Activated T-cell treated with anti-CD3 and anti-CD28 coated beads for 4 hours (primary cell): ENCODE results near the gene GARIN5B.
A peak's percentile ranks its signal among the peaks of the same experiment; 100 is the strongest.

ENCODE experiments used
- DNase-seq: peaks from one replicate; pipeline ENCODE4 v3.0.0-alpha.2; 2020

GARIN5B gene

DNA sequence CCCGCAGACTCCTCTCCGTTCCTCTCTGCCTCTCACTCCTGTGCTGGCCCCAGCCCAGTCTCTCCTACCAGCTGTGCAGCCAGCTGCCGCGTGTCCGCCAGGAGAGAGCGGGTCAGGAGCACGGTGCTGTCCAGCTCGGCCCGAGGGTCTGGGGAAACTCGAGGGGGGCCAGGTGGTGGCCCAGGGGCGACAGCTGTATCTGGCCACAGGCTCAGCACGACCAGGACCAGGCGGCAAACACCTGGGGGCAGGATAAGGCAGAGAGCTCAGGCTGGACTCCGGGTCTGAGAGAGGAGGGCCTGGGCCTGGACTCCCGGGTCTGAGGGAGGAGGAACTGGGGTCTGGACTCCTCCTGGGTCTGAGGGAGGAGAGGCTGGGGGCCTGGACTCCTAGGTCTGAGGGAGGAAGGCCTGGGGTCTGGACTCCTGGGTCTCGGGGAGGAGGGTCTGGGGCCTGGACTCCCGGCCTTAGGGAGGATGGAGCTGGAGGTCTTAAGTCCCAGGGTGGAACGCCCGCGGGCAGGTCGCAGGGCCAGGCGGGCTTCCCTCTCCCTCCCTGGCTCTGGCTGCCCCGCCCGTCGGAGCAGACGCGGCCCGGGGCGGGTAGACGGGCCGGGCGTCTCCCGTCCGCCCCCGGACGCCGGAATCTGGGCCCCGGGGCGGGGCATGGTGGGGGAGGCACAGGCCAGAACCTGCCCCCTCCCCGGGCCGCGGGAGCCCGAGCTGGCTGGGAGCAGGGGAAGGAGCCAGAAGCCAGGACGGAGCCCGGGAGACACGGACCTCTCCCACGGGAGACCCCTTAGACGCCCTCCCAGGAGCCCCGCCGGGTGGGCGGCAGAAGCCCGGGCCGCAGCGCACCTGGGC lies 5.9 kb upstream of the GARIN5B start:
- DNase-seq = no peak

- no peak for DNase-seq
Measured at GRCh38 chr19:55368106-55368505, 5.0 kb upstream of the GARIN5B start.

DNA sequence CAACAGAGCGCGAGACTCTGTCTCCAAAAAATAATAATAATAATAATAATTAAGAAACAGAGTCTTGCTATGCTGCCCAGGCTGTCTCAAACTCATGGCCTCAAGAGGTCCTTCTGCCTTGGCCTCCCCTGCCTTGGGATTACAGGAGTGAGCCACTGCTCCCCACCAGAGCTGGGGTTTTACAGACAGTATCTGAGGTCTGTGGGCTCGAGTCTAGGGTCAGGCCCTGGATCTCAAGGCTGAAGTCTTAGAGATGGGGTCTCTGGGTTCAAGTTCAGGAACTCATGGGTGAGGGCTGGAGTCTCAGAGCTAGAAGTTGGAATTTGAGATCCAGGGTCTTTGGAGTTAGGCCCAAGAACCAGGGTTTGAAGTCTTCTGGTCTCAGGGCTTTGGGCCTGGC lies 3.7 kb upstream of the GARIN5B start:
- no peak for DNase-seq

DNA sequence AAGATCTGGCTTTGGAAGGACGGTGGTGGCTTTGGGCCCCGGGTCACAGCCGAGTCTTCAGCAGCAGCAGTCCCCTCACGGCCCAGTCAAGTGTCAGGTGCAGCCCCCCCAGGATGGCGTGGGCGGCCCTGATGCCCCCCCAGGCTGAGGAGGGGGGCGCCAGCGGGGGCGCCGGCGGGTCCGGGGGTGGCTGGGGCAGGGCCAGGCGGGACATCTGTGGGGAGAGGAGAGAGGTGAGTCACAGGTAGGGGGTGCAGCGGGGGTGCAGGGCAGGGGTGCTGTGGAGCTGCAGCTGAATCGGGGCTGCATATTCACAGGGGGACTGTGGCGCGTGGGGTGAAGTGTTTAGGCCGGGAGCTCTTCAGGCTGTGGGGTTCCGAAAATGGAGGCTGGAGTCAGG lies 2.9 kb upstream of the GARIN5B start:
- DNase-seq = no peak

DNA sequence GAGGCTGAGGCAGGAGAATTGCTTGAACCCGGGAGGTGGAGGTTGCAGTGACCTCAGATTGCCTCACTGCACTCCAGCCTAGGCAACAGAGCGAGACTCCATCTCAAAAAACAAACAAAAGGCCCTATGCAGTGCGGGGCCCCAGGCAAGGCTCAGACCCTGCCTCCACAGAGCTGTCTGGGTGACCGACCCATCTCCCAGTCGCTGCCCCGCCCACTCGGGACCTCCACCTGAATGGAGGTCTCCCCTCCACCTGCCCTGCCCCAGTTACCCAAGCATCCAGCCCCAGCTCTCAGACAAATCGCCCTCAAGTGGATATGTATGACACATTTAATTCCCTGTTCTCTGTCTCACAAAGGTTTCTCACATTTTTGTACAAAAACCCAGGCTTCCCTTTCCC lies 2.2 kb upstream of the GARIN5B start:
- DNase-seq = no peak

- no peak for DNase-seq
Measured at GRCh38 chr19:55362174-55362989, 678 bp downstream of the GARIN5B start.

DNA sequence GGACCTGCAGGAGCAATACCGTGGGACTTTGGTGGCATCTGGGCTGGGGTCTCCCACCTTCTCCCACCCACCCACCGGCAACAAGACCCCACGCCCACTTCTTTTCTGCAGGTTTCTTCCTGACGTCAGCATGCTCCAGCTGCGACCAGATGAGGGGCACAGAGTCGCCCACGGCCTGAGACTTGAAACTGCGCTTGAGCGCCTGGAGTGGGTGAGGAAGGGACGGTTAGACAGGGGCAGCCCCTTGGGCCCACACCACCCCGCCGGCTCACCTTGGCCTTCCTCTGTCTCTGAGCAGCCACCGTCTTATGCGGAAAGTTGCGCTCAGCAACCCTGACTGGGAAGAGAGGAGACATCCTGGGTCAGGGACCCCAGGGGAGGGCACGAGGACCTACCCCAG lies 2.2 kb downstream of the GARIN5B start:
- DNase-seq = no peak

DNA sequence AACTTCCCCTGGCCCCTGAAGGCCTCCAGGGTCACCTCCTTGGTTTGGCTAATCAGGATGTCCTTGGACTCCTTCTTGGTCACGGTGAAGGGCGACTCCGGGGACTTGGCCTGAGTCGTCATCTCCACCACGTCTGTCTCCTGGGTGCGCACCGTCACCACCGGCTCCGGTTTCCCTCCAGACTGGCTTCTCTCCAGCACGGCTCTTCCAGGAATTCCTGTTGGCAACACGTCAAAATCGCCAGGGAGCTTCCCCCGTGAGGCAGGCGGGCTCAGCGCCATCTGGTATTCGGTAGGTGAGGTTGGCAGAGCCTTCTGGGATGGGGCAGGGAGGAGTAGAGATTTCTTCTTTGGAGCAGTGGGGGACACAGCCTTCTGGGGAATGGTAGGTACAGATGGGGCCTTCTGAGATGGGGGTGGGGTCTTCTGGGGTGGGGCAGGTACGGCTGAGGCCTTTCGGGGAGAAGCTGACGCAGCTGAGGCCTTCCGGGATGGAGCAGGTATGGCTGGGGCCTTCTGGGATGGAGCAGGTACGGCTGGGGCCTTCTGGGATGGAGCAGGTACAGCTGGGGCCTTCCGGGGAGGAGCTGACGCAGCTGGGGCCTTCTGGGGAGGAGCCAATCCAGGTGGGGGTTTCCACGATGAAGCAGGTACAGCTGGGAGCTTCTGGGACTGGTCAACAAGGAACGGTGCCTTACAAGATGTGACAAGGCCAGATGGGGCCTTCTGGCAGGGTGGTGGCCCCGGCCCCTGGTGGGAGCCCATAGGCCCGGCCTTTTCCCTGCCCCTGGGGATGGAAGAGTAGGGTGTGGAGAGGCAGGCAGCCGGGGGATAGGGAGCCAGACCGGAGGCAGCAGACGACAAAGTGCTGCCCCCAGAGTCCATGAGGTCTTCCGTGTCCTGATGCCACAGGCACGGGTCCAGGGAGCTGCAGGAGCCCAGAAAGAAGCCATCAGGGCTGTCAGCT lies 3.8 kb downstream of the GARIN5B start:
- no peak for DNase-seq

DNA sequence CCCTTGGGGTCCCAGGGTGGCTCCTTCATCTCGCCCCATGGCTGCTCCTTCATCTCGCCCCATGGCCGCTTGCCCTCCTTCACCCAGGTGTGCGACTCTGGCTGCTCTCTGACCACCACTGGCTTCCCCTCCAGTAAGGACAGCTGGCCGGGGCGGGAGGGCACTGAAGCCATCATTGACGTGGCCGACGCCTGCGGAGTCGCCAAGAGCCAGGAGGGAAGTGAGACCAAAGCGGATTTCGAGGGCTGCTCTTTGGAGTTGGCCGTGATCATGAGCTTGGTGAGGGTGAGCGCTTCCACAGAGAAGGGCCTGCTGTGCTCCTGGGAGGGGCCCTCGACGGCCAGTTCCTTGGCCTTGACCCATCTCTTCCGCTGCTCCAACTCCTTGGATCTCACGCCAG lies 4.6 kb downstream of the GARIN5B start:
- no peak for DNase-seq

DNA sequence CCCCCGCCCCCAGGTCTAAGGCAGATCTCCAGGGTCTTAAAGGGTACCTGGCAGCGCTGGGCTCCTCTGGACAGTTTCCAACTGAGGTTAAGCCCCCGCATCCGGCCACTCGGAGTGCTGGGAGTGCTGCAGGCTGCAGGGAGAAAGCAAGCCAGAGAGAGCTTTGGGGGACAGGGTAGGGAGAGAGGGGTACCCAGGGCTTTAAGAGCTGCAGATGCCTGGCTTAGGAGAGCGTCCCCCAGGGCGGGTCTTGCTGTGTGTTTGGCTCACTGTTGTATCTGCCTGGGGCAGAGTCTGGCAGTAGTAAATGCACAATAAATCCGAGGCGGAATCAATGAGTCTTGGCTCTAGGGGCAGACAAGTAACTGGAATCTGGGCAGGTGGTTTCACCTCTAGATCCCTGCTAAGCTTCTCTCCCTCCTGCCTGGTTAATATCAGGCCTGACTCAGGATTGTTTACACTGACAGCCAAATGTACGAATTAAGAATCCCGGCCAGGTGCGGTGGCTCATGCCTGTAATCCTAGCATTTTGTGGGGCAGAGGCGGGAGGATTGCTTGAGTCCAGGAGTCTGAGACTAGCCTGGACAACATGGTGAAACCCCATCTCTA lies 7.7 kb downstream of the GARIN5B start:
- no peak for DNase-seq

DNA sequence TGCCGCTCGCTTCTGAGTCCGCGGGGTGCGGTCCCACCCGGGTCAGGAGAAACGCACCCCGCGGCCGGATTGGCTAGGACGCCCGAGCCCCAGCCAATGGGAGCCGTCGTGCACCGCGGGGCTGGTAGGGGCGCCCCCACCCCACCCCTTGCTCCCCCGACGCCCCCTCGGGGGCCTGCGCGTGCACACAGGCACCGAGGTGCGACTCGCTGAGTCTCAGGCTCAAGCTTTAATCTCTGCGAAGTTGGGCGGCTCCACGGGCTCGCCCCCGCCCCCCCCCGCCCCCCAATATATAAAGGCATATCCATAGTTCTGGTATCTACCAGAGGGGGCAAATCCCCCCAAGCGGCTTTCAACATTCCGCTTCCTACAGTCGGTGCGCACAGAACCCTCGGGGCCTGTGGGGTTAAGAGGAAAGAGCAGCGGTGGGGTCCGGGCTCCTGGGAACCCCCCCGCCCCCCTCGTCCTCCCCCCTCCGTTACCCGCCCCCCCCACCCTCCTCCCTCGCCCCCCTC lies 8.3 kb downstream of the GARIN5B start, which contains the start of gene COX6B2:
Gene COX6B2, minus strand, starts transcription at position 22 of the 515 bp plus-strand sequence. CDS start 198 bp downstream, outside the sequence.
- no peak for DNase-seq

DNA sequence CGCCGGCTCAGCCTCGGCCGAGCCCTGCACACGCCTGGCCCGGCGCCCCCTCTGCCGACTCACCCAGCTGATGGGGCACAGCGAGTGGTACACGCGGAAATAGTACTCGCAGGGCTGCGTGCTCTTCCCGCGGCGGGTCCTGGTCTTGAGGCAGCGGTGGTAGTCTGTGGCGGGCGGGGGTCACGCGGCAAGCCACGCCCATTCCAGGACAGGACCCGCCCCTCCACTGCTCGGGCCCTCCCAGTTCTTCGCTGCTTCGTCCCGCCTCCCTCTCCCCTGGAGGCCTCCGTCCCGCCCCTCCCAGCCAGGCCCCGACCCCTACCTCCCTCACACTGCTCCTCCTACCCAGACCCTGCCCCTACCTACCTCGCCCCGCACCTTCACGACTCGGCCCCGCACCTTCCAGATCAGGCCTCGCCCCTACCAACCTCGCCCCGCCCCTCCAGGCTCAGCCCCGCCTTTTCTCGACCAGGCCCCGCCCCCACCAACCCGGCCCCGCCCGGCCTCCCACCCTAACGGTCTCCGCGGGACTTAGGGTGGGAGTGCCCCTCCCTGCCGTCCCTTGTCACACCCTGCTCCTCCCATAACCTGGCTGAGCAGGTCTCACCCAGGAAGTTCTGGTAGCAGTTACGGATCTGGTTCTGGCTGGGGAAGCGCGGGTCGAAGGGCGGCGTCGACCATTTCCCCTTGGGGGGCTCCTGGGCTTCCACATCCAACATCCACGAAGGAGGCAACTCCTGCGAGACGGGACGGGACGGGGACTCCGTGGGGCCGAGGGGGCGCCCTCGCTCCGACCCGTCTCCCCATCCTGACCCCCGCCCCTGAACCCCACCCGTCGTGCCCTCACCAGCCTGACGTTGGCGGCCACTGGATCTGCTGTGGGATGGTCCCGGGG lies 9.0 kb downstream of the GARIN5B start:
- DNase-seq = peak; percentile 54

GRCh38 chr19:55353356-55353802 lies 9.7 kb downstream of the GARIN5B start:
- DNase-seq = no peak

DNA sequence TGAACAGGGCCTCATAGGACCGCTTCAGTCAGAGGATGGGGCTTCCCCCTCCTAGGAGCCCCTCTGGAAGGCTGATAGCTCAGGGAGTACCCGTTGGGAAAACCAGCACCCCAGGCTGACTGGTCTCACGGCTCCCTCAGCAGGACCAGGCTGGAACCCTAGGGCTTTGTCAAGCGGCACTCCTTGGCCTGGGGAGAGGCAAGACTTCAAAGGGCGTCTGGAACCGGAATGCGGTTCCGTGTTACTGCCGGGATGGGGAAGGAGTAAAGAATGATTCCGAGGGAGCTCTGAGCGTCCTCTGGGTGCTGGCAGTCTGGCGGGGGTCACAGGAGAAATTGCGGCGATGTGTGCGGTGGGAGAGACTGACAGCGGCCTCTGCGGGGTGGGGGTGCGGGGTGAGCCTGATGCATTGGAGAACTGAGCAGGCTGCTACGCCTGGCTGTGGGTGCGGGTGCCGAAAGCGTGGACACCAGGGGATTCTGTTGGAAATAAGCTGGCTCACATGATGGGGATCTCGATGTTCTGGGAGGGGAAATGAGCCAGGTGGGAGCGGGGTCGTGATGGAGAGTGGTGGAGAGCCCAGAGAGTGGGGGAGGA lies 10.4 kb downstream of the GARIN5B start:
- no peak for DNase-seq

DNA sequence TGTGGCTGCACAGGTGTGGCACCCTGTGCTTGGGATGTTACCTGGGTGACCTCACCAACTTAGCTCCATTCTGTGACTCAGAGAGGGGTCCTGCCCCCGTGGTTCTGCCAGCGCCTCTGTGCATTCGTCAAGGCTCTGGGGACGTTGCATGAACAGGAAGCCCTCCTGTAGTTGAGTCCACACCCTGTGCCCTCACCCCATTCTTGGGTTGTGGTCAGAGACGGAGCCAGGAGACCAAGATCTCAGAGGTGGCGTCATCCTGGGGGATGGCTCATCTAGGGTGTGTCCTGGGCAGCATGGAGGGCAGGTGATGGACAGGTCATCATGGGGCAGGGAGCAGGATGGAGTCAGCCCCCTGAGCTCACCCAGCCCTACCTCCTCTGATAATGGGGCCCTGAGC lies 11.0 kb downstream of the GARIN5B start:
- no peak for DNase-seq

GRCh38 chr19:55350620-55351315 lies 12.3 kb downstream of the GARIN5B start:
- DNase-seq = no peak

DNA sequence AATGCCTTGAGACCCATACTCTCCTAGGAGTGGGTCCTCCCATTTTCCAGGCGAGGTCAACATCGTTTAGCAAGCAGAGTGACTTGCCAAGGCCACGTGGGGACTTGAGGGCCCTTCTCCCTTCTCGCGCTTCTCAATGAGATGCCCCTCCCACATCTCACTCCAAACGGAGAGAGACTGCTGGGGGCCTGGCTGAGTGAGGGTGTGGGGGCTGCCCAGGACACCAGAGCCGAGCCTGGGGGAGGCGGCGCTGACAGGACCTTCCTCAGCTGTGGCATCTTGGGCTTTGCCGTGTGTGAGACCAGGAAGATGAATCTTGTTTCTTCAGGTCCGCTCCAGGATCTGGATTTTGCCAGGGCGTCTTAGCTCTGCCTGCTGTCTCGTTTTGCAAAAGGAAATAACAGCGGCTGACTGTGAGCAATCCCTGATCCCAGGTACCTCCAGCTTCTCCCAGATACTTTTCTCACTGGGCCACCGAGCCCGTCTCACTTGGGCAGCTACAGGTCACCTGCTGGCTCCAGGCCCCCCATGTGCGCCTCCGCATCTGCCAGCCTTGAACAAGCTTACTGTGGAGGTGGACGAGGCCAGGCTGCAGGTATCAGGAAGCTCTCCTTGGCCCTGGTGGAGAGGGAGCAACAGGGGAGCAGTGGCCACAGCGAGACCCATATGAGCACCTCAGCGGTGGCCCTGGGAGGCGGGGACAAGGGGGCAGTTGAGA lies 14.6 kb downstream of the GARIN5B start:
- DNase-seq = no peak

- DNase-seq = no peak
Measured at GRCh38 chr19:55347442-55348009, 15.5 kb downstream of the GARIN5B start.
